ENCODE results near the gene TOMM34. TPM values are rescaled to one million over a fixed set of nuclear protein-coding genes. Genes with fewer than 3 reads are reported as not detected.

TOMM34 gene
- total and polyA plus RNA-seq, 10 donors, result 11.6 to 19.4 (median 15.9) TPM

GRCh38 chr20:44983093-44983674, 23.0 kb upstream of the TOMM34 start:
- H3K36me3 ChIP-seq, result peaks cover 0 to 96% (median 61%) of the 10 kb centered on the region in 6 donors
- no peaks in the 10 kb centered on the region for H3K9me3 ChIP-seq
- no peak for TF ChIP-seq POLR2AphosphoS5 (IDR thresholded peaks at IDR 0.05)
- TF ChIP-seq, protein P1, sequence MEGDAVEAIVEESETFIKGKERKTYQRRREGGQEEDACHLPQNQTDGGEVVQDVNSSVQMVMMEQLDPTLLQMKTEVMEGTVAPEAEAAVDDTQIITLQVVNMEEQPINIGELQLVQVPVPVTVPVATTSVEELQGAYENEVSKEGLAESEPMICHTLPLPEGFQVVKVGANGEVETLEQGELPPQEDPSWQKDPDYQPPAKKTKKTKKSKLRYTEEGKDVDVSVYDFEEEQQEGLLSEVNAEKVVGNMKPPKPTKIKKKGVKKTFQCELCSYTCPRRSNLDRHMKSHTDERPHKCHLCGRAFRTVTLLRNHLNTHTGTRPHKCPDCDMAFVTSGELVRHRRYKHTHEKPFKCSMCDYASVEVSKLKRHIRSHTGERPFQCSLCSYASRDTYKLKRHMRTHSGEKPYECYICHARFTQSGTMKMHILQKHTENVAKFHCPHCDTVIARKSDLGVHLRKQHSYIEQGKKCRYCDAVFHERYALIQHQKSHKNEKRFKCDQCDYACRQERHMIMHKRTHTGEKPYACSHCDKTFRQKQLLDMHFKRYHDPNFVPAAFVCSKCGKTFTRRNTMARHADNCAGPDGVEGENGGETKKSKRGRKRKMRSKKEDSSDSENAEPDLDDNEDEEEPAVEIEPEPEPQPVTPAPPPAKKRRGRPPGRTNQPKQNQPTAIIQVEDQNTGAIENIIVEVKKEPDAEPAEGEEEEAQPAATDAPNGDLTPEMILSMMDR (IDR thresholded peaks at IDR 0.05 in 8 of 11, conservative IDR thresholded peaks at IDR 0.05 in 3 of 11), result no peak
- TF ChIP-seq POLR2A (IDR thresholded peaks at IDR 0.05), result no peak
- DNase-seq, result no peak
- H3K27ac ChIP-seq, result peak overlapping the region in 3 of 8 donors; percentile 33 to 96 (median 92)
- H3K4me3 ChIP-seq, result no peak overlapping the region
- 93 to 96% (median 94%) methylated on average over 7 of the region's 7 CpGs for WGBS, 5 donors
- peaks cover 0 to 100% (median 57%) of the 10 kb centered on the region in 6 donors for H3K4me1 ChIP-seq
- intact Hi-C loops (cut with DNase I; ENCODE audit: low total_unique reads), result no loop called here
- H3K27me3 ChIP-seq (replicated peaks in 1 of 7), result no peaks in the 10 kb centered on the region

GRCh38 chr20:44981736-44982406, 21.7 kb upstream of the TOMM34 start:
- intact Hi-C loops (cut with DNase I; ENCODE audit: low total_unique reads), result no loop called here
- Histone ChIP-seq H3K36me3 (peaks cover 0 to 85% (median 54%) of the 10 kb centered on the region in 6 donors), H3K4me3 (no peak overlapping the region), H3K9me3 (no peaks in the 10 kb centered on the region), H3K4me1 (peaks cover 0 to 100% (median 57%) of the 10 kb centered on the region in 6 donors), H3K27ac (peak overlapping the region in 4 of 8 donors; percentile 1 to 97 (median 94)), H3K27me3 (replicated peaks in 1 of 7) (no peaks in the 10 kb centered on the region)
- TF ChIP-seq POLR2A (IDR thresholded peaks at IDR 0.05) (no peak), POLR2AphosphoS5 (IDR thresholded peaks at IDR 0.05) (no peak)
- TF ChIP-seq, protein P1 (IDR thresholded peaks at IDR 0.05 in 8 of 11, conservative IDR thresholded peaks at IDR 0.05 in 3 of 11), result no peak
- 80 to 94% (median 85%) methylated on average over 8 of the region's 8 CpGs for WGBS, 5 donors
- DNase-seq, result no peak

- Histone ChIP-seq H3K36me3 (peaks cover 0 to 85% (median 51%) of the 10 kb centered on the region in 6 donors), H3K4me3 (peak overlapping the region in 2 of 8 donors; percentile 6 to 48), H3K27me3 (replicated peaks in 1 of 7) (no peaks in the 10 kb centered on the region), H3K9me3 (no peaks in the 10 kb centered on the region), H3K4me1 (peaks cover 0 to 100% (median 40%) of the 10 kb centered on the region in 6 donors), H3K27ac (peak overlapping the region; percentile 82 to 97 (median 93))
- DNase-seq, result no peak
- WGBS, 5 donors, result 9 to 34% (median 19%) methylated on average over 2 of the region's 2 CpGs
- intact Hi-C loops (cut with DNase I; ENCODE audit: low total_unique reads), result no loop called here
- TF ChIP-seq, protein P1 (IDR thresholded peaks at IDR 0.05 in 8 of 11, conservative IDR thresholded peaks at IDR 0.05 in 3 of 11), result no peak
- peak in 1 of 3 donors; percentile 78 for TF ChIP-seq POLR2AphosphoS5 (IDR thresholded peaks at IDR 0.05)
- TF ChIP-seq POLR2A (IDR thresholded peaks at IDR 0.05), result no peak
These were observed 19.0 kb upstream of the TOMM34 start for GRCh38 chr20:44979090-44979621.

GRCh38 chr20:44976698-44977097, 16.5 kb upstream of the TOMM34 start:
- intact Hi-C loops (cut with DNase I; ENCODE audit: low total_unique reads), result no loop called here
- H3K4me3 ChIP-seq, result no peak overlapping the region
- peaks cover 3 to 85% (median 54%) of the 10 kb centered on the region in 6 donors for H3K36me3 ChIP-seq
- peaks cover 5 to 99% (median 47%) of the 10 kb centered on the region in 6 donors for H3K4me1 ChIP-seq
- no peaks in the 10 kb centered on the region for H3K27me3 ChIP-seq (replicated peaks in 1 of 7)
- no peak for TF ChIP-seq POLR2A (IDR thresholded peaks at IDR 0.05)
- peak in 1 of 3 donors; percentile 25 for TF ChIP-seq POLR2AphosphoS5 (IDR thresholded peaks at IDR 0.05)
- 86 to 100% (median 98%) methylated on average over 4 of the region's 4 CpGs for WGBS, 5 donors
- no peaks in the 10 kb centered on the region for H3K9me3 ChIP-seq
- H3K27ac ChIP-seq, result peak overlapping the region in 7 of 8 donors; percentile 14 to 97 (median 92)
- no peak for DNase-seq

Data from spleen (tissue), 11 donors.